HEK293 (cell line): ENCODE measurements around the gene MALSU1.

Source experiments
- CTCF ChIA-PET: fragments of 350-600 bp; formaldehyde crosslinking; extraction: SDS; loops from one replicate; lab custom pipeline; 2021; ENCODE audit warnings: antibody characterized with exemption; lab: Yijun Ruan, JAX
- POLR2A ChIA-PET: fragments of 300-600 bp; formaldehyde crosslinking; extraction: SDS; loops from one replicate; lab custom pipeline; 2020; ENCODE audit warnings: antibody characterized with exemption, inconsistent platforms; lab: Yijun Ruan, JAX
- H3K27ac ChIP-seq: fragments of 200-500 bp; sonication (Bioruptor generic); 2 replicates; pipeline ENCODE4 v1.5.1; 2014; ENCODE audit warnings: low read depth, low read length, control low read depth, inconsistent platforms; ENCODE audit errors: extremely low read depth
- H3K36me3 ChIP-seq, 2 experiments: fragments of 200-500 bp in 1 of 2; sonication (Bioruptor generic) in 1 of 2; 1 replicate in 1 of 2; 2 replicates in 1 of 2; pipeline ENCODE4 v1.5.1; 2014 to 2017; ENCODE audit warnings: inconsistent platforms in 2 of 2, low read length in 2 of 2; ENCODE audit not compliant: control insufficient read depth in 2 of 2, insufficient read depth in 1 of 2
- H3K4me1 ChIP-seq: fragments of 200-500 bp; sonication (Bioruptor generic); 2 replicates; pipeline ENCODE4 v1.5.1; 2014; ENCODE audit warnings: mild to moderate bottlenecking, low read length, inconsistent platforms; ENCODE audit not compliant: control insufficient read depth, insufficient read depth
- H3K4me3 ChIP-seq: 2 replicates; pipeline ENCODE4 v1.5.1; 2011; ENCODE audit warnings: low read depth, mild to moderate bottlenecking, control low read depth, low read length, moderate library complexity
- H3K9me3 ChIP-seq: fragments of 200-500 bp; sonication (Bioruptor generic); 2 replicates; pipeline ENCODE4 v1.5.1; 2014; ENCODE audit warnings: low read depth, low read length, inconsistent platforms; ENCODE audit not compliant: control insufficient read depth, insufficient read depth
- HOXA7 ChIP-seq: sonication (generic); formaldehyde crosslinking; IDR thresholded peaks from 2 replicates; pipeline ENCODE4 v1.8.1; 2022; ENCODE audit warnings: missing genetic modification reagents, borderline replicate concordance
- MYNN ChIP-seq: fragments of 450-650 bp; formaldehyde crosslinking; IDR thresholded peaks from 2 replicates; pipeline ENCODE4 v1.5.1; 2016; ENCODE audit warnings: missing biosample characterization, missing genetic modification characterization, borderline replicate concordance
- PRDM1 ChIP-seq: fragments of 450-650 bp; formaldehyde crosslinking; IDR thresholded peaks from 2 replicates; pipeline ENCODE4; 2016; ENCODE audit warnings: missing biosample characterization, missing genetic modification characterization
- ZBTB48 ChIP-seq: fragments of 450-650 bp; formaldehyde crosslinking; IDR thresholded peaks from 2 replicates; pipeline ENCODE4 v1.5.1; 2016; ENCODE audit warnings: missing biosample characterization, missing genetic modification characterization
- ZNF23 ChIP-seq: fragments of 450-650 bp; formaldehyde crosslinking; IDR thresholded peaks from 2 replicates; pipeline ENCODE4 v1.5.1; 2016; ENCODE audit warnings: missing biosample characterization, missing genetic modification characterization, borderline replicate concordance
- ZNF350 ChIP-seq: fragments of 450-650 bp; formaldehyde crosslinking; IDR thresholded peaks from 2 replicates; pipeline ENCODE4 v1.5.0; 2017; ENCODE audit warnings: missing biosample characterization, mild to moderate bottlenecking, missing genetic modification characterization
- ZNF37A ChIP-seq: fragments of 450-650 bp; IDR thresholded peaks from 2 replicates; pipeline ENCODE4 v1.5.1; 2018; ENCODE audit warnings: missing biosample characterization, missing genetic modification characterization
- ZNF433 ChIP-seq: fragments of 450-650 bp; formaldehyde crosslinking; IDR thresholded peaks from 2 replicates; pipeline ENCODE4 v1.5.1; 2016; ENCODE audit warnings: missing biosample characterization, missing genetic modification characterization, low read depth
- ZNF544 ChIP-seq: fragments of 450-650 bp; formaldehyde crosslinking; IDR thresholded peaks from 2 replicates; pipeline ENCODE4 v1.5.0; 2017; ENCODE audit warnings: missing biosample characterization, missing genetic modification characterization
- ZNF596 ChIP-seq: fragments of 450-650 bp; IDR thresholded peaks from 2 replicates; pipeline ENCODE4 v1.5.0; 2018; ENCODE audit warnings: missing biosample characterization, mild to moderate bottlenecking, missing genetic modification characterization, moderate library complexity
- ZNF626 ChIP-seq: fragments of 450-650 bp; sonication (Bioruptor Pico); formaldehyde crosslinking; IDR thresholded peaks from 2 replicates; pipeline ENCODE4 v1.5.1; 2018; ENCODE audit warnings: missing biosample characterization, missing genetic modification characterization, inconsistent platforms
- ZNF785 ChIP-seq: fragments of 450-650 bp; formaldehyde crosslinking; IDR thresholded peaks from 2 replicates; pipeline ENCODE4 v1.5.1; 2016; ENCODE audit warnings: missing biosample characterization, missing genetic modification characterization
- ZNF843 ChIP-seq: fragments of 450-650 bp; formaldehyde crosslinking; IDR thresholded peaks from 2 replicates; pipeline ENCODE4 v1.5.1; 2016; ENCODE audit warnings: missing biosample characterization, missing genetic modification characterization
- ZSCAN30 ChIP-seq: fragments of 450-650 bp; IDR thresholded peaks from 2 replicates; pipeline ENCODE4 v1.5.1; 2018; ENCODE audit warnings: missing biosample characterization, mild to moderate bottlenecking, missing genetic modification characterization, moderate library complexity
- TF ChIP-seq, protein P1 (sequence below): fragments of 450-650 bp; formaldehyde crosslinking; conservative IDR thresholded peaks from 2 replicates; pipeline ENCODE4 v1.5.1; 2016; ENCODE audit warnings: low read depth, missing biosample characterization, missing genetic modification characterization
- TF ChIP-seq, protein P2 (sequence below): fragments of 450-650 bp; formaldehyde crosslinking; IDR thresholded peaks from 2 replicates; pipeline ENCODE4 v1.5.1; 2016; ENCODE audit warnings: missing biosample characterization, missing genetic modification characterization
- TF ChIP-seq, protein P3 (sequence below): fragments of 450-650 bp; formaldehyde crosslinking; IDR thresholded peaks from 2 replicates; pipeline ENCODE4 v1.5.1; 2016; ENCODE audit warnings: missing biosample characterization, missing genetic modification characterization

MALSU1 gene

DNA sequence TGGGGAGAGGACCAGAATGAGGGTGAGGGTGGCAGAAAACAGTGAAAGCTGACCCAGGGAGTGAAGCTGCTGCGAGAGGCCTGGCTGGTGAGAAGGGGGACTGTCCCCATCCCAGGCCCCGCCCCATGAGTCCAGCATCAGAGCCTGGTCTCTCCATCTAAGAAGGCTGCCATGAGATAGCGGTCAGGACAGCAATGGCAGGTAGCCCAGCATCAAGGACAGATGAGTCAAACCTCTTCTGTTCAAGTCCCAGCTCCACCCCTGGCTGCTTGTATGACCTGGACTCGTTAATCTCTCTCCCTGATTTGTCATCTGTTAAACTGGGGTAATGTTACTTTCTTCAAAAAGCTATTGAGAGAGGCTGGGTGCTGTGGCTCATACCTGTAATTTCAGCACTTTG is 30.4 kb upstream of the MALSU1 start:
- peaks cover 3% of the 10 kb centered on the region; the same call in 1 of the 2 replicates for H3K4me1 ChIP-seq
- TF ChIP-seq, protein P1, sequence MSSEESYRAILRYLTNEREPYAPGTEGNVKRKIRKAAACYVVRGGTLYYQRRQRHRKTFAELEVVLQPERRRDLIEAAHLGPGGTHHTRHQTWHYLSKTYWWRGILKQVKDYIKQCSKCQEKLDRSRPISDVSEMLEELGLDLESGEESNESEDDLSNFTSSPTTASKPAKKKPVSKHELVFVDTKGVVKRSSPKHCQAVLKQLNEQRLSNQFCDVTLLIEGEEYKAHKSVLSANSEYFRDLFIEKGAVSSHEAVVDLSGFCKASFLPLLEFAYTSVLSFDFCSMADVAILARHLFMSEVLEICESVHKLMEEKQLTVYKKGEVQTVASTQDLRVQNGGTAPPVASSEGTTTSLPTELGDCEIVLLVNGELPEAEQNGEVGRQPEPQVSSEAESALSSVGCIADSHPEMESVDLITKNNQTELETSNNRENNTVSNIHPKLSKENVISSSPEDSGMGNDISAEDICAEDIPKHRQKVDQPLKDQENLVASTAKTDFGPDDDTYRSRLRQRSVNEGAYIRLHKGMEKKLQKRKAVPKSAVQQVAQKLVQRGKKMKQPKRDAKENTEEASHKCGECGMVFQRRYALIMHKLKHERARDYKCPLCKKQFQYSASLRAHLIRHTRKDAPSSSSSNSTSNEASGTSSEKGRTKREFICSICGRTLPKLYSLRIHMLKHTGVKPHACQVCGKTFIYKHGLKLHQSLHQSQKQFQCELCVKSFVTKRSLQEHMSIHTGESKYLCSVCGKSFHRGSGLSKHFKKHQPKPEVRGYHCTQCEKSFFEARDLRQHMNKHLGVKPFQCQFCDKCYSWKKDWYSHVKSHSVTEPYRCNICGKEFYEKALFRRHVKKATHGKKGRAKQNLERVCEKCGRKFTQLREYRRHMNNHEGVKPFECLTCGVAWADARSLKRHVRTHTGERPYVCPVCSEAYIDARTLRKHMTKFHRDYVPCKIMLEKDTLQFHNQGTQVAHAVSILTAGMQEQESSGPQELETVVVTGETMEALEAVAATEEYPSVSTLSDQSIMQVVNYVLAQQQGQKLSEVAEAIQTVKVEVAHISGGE (tag by site-specific recombination), result no peak
- TF ChIP-seq ZNF350 (tag by site-specific recombination) (no peak), ZNF843 (tag by site-specific recombination) (no peak), ZBTB48 (tag by site-specific recombination) (no peak), ZNF626 (tag by site-specific recombination) (no peak), ZSCAN30 (no peak), PRDM1 (tag by site-specific recombination) (no peak), ZNF23 (tag by site-specific recombination) (no peak), ZNF785 (no peak), ZNF37A (no peak), MYNN (no peak), ZNF433 (no peak)
- H3K9me3 ChIP-seq, result no peaks in the 10 kb centered on the region
- ChIA-PET CTCF (interaction anchor here (0.5 to 7.3 kb wide), 5 partner anchors 7 to 218 kb away, joined by 3 to 92 read pairs (median 3); no protein-coding TSS in a partner anchor), POLR2A (no interaction called here)
- no peak overlapping the region for H3K4me3 ChIP-seq
- H3K27ac ChIP-seq, result no peak overlapping the region
- H3K36me3 ChIP-seq, result no peaks in the 10 kb centered on the region; a peak in 1 of 3 replicates

DNA sequence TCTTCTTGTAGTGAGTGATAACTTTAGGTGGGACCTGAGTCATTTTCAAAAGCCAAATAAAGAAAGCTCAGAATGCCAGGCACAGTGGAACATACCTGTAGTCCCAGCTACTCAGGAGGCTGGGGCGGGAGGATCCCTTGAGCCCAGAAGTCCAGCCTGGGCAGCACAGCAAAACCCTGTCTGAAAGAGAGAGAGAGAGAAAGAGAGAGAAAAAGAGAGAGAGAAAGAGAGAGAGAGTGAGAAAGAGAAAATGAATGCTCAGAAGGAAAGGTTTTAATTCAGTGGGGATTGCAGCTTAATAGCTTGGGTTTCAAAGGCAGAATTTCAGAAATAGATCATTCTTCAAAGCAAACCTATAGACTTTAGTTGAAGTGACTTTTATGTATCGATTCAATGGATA is 26.9 kb upstream of the MALSU1 start:
- peak overlapping the region; percentile 0; the same call in 1 of the 2 replicates for H3K27ac ChIP-seq

More for the DNA sequence above, 26.9 kb upstream of the MALSU1 start:
- TF ChIP-seq PRDM1 (tag by site-specific recombination), result peak; percentile 82
- peak; percentile 95 for TF ChIP-seq ZNF596 (tag by site-specific recombination)
- TF ChIP-seq, protein P2, sequence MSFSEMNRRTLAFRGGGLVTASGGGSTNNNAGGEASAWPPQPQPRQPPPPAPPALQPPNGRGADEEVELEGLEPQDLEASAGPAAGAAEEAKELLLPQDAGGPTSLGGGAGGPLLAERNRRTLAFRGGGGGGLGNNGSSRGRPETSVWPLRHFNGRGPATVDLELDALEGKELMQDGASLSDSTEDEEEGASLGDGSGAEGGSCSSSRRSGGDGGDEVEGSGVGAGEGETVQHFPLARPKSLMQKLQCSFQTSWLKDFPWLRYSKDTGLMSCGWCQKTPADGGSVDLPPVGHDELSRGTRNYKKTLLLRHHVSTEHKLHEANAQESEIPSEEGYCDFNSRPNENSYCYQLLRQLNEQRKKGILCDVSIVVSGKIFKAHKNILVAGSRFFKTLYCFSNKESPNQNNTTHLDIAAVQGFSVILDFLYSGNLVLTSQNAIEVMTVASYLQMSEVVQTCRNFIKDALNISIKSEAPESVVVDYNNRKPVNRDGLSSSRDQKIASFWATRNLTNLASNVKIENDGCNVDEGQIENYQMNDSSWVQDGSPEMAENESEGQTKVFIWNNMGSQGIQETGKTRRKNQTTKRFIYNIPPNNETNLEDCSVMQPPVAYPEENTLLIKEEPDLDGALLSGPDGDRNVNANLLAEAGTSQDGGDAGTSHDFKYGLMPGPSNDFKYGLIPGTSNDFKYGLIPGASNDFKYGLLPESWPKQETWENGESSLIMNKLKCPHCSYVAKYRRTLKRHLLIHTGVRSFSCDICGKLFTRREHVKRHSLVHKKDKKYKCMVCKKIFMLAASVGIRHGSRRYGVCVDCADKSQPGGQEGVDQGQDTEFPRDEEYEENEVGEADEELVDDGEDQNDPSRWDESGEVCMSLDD (tag by site-specific recombination), result no peak
- no peak for TF ChIP-seq ZNF544 (tag by site-specific recombination)
- no peak for TF ChIP-seq HOXA7 (CRISPR knock-in tag)
- TF ChIP-seq ZNF350 (tag by site-specific recombination), result no peak
- TF ChIP-seq, protein P3, sequence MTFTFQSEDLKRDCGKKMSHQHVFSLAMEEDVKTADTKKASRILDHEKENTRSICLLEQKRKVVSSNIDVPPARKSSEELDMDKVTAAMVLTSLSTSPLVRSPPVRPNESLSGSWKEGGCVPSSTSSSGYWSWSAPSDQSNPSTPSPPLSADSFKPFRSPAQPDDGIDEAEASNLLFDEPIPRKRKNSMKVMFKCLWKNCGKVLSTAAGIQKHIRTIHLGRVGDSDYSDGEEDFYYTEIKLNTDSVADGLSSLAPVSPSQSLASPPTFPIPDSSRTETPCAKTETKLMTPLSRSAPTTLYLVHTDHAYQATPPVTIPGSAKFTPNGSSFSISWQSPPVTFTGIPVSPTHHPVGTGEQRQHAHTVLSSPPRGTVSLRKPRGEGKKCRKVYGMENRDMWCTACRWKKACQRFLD, result no peak
- Histone ChIP-seq H3K36me3 (no peaks in the 10 kb centered on the region), H3K9me3 (no peaks in the 10 kb centered on the region), H3K4me1 (peaks cover 12% of the 10 kb centered on the region; the same call in 1 of the 2 replicates), H3K4me3 (no peak overlapping the region)
- ChIA-PET CTCF (interaction anchor here (0.6 to 7.3 kb wide), 34 partner anchors 10 to 442 kb away, joined by 3 to 92 read pairs (median 4); no protein-coding TSS in a partner anchor), POLR2A (interaction anchor here (0.9 to 2.8 kb wide), 4 partner anchors 27 to 202 kb away, joined by 3 to 15 read pairs (median 5); partner anchors contain the start of gene MALSU1)
